OCI-LY7 (cell line): ENCODE measurements around the gene ATP11A. TPM values are rescaled to one million over a fixed set of nuclear protein-coding genes. Genes with fewer than 3 reads are reported as not detected.

Source experiments
- BruUV-seq: library from RNA; stranded (reverse); fragments of 400-500 nt; replicated peaks from 2 replicates; lab custom pipeline; 2021; lab: Mats Ljungman, UMichigan
- CTCF ChIA-PET: fragments of 300-600 bp; sonication (Branson Sonifier 250); formaldehyde crosslinking; loops from one replicate; lab custom pipeline; 2022; ENCODE audit warnings: antibody characterized with exemption; ENCODE audit not compliant: unreplicated experiment; lab: Charles Lee
- POLR2A ChIA-PET: fragments of 300-600 bp; sonication (Branson Sonifier 250); formaldehyde crosslinking; loops from one replicate; lab custom pipeline; 2022; ENCODE audit warnings: antibody characterized with exemption; lab: Charles Lee
- DNase-seq: peaks from one replicate; pipeline ENCODE4 v3.0.0-alpha.2; 2015; ENCODE audit warnings: low spot score
- H2AFZ ChIP-seq: fragments of 200-600 bp; sonication (generic), shearing (Covaris generic); 2 replicates; pipeline ENCODE4 v1.6.1; 2014; ENCODE audit warnings: mild to moderate bottlenecking, antibody characterized with exemption, low read length, moderate library complexity
- H3K27ac ChIP-seq: fragments of 200-600 bp; sonication (generic); 2 replicates; pipeline ENCODE4 v1.5.1; 2014; ENCODE audit warnings: mixed run types, low read depth, mild to moderate bottlenecking, moderate library complexity, low read length, inconsistent platforms; ENCODE audit not compliant: poor library complexity, severe bottlenecking
- H3K36me3 ChIP-seq: fragments of 200-600 bp; sonication (generic); 2 replicates; pipeline ENCODE4 v1.6.1; 2014; ENCODE audit warnings: mild to moderate bottlenecking, antibody characterized with exemption, low read length, moderate library complexity, mixed read lengths; ENCODE audit not compliant: insufficient read depth
- H3K4me1 ChIP-seq: fragments of 200-600 bp; sonication (generic); 2 replicates; pipeline ENCODE4 v1.5.1; 2014; ENCODE audit warnings: mild to moderate bottlenecking, low read length; ENCODE audit not compliant: insufficient read depth, poor library complexity, severe bottlenecking
- H3K4me2 ChIP-seq: fragments of 200-600 bp; sonication (generic); 2 replicates; pipeline ENCODE4 v1.6.1; 2014; ENCODE audit warnings: mild to moderate bottlenecking, low read length
- H3K4me3 ChIP-seq: fragments of 200-600 bp; sonication (generic); 2 replicates; pipeline ENCODE4 v1.5.1; 2014; ENCODE audit warnings: mild to moderate bottlenecking, low read depth, low read length; ENCODE audit not compliant: poor library complexity, severe bottlenecking
- H3K79me2 ChIP-seq: fragments of 200-600 bp; sonication (generic); 2 replicates; pipeline ENCODE4 v1.6.1; 2016; ENCODE audit warnings: low read depth, mild to moderate bottlenecking, low read length, moderate library complexity, mixed read lengths; ENCODE audit not compliant: insufficient read depth
- H3K9me2 ChIP-seq: fragments of 200-600 bp; sonication (generic); 2 replicates; pipeline ENCODE4 v1.6.1; 2016; ENCODE audit warnings: mild to moderate bottlenecking, low read length, mixed read lengths; ENCODE audit not compliant: insufficient read depth
- H3K9me3 ChIP-seq: fragments of 200-600 bp; sonication (generic); 2 replicates; pipeline ENCODE4 v1.6.1; 2014; ENCODE audit warnings: mild to moderate bottlenecking, mixed run types, low read length, mixed read lengths
- H4K20me1 ChIP-seq: fragments of 200-600 bp; sonication (generic); 2 replicates; pipeline ENCODE4 v1.6.1; 2014; ENCODE audit warnings: mild to moderate bottlenecking, antibody characterized with exemption, low read length, moderate library complexity, mixed read lengths; ENCODE audit not compliant: insufficient read depth
- CTCF ChIP-seq: fragments of 200-600 bp; sonication (generic); conservative IDR thresholded peaks from 2 replicates; pipeline ENCODE4 v1.5.1; 2014; ENCODE audit warnings: mild to moderate bottlenecking, antibody characterized with exemption, low read length, moderate library complexity, mixed read lengths
- EZH2phosphoT487 ChIP-seq: fragments of 200-600 bp; sonication (generic); IDR thresholded peaks from 2 replicates; pipeline ENCODE4 v1.6.1; 2018; ENCODE audit warnings: low read depth, borderline replicate concordance, mild to moderate bottlenecking, mixed run types, antibody characterized with exemption, low read length, moderate library complexity, mixed read lengths
- intact Hi-C: fragments of 100-400 bp; cut with micrococcal nuclease; formaldehyde crosslinking; loops from one replicate; pipeline ENCODE4 v1.10.0; 2022; ENCODE audit not compliant: unreplicated experiment
- total RNA-seq, 2 experiments: library from RNA; depleted of rRNA in 1 of 2; stranded (reverse); fragments of >200 nt in 1 of 2; shearing (Covaris generic) in 1 of 2; gene quantifications; 2 replicates each; pipeline ENCODE4 v1.2.3, GENCODE V29; 2014 to 2022

Gene ATP11A
- total RNA-seq, 2 experiments from 2014 or later: 8.8 to 23.1 TPM

GRCh38 chr13:112782429-112783010 lies 92.7 kb downstream of the ATP11A start:
- Histone ChIP-seq H3K79me2 (no peaks in the 10 kb centered on the region), H4K20me1 (no peaks in the 10 kb centered on the region), H3K4me2 (no peak overlapping the region), H2AFZ (no peak overlapping the region), H3K4me3 (no peak overlapping the region), H3K9me3 (no peaks in the 10 kb centered on the region), H3K9me2 (no peaks in the 10 kb centered on the region), H3K36me3 (no peaks in the 10 kb centered on the region), H3K27ac (no peak overlapping the region), H3K4me1 (no peaks in the 10 kb centered on the region)
- POLR2A ChIA-PET: interaction anchor here (1.1 kb wide), 1 partner anchor 1472 kb away, joined by 3 read pairs; no protein-coding TSS in a partner anchor
- no peak for TF ChIP-seq EZH2phosphoT487
- no peak for TF ChIP-seq CTCF
- intact Hi-C loops: no loop called here
- DNase-seq: no peak
- BruUV-seq: no TSS peak
- CTCF ChIA-PET: no interaction called here

- POLR2A ChIA-PET: no interaction called here
- intact Hi-C loops: no loop called here
- BruUV-seq: no TSS peak
These were observed 93.5 kb downstream of the ATP11A start for GRCh38 chr13:112783135-112783977.

More at GRCh38 chr13:112783135-112783977, 93.5 kb downstream of the ATP11A start:
- Histone ChIP-seq H2AFZ (no peak overlapping the region), H3K27ac (no peak overlapping the region), H3K36me3 (no peaks in the 10 kb centered on the region), H3K9me3 (no peaks in the 10 kb centered on the region), H4K20me1 (no peaks in the 10 kb centered on the region), H3K79me2 (no peaks in the 10 kb centered on the region), H3K4me1 (no peaks in the 10 kb centered on the region), H3K9me2 (no peaks in the 10 kb centered on the region), H3K4me2 (no peak overlapping the region), H3K4me3 (no peak overlapping the region)
- no peak for DNase-seq
- CTCF ChIA-PET: no interaction called here
- TF ChIP-seq CTCF (no peak), EZH2phosphoT487 (no peak)
